K562 (cell line): Measurements from ENCODE around the gene SMCHD1. TPM values are rescaled to one million over a fixed set of nuclear protein-coding genes. Genes with fewer than 3 reads are reported as not detected.

Source experiments
- BACH1 ChIP-seq: fragments of 200-800 bp; sonication (Bioruptor generic); IDR thresholded peaks from 2 replicates; pipeline ENCODE4 v1.6.1; 2016; ENCODE audit warnings: missing genetic modification characterization, missing compliant biosample characterization
- BHLHE40 ChIP-seq: IDR thresholded peaks from 2 replicates; pipeline ENCODE4 v1.6.1; 2011; ENCODE audit warnings: low read length, improper control_type of control experiment
- CBX2 ChIP-seq: fragments of 200-600 bp; sonication (generic); IDR thresholded peaks from one replicate; pipeline ENCODE4 v1.6.1; 2012; ENCODE audit warnings: mild to moderate bottlenecking, low read length, inconsistent platforms; ENCODE audit not compliant: insufficient read depth, poor library complexity, severe bottlenecking
- FOSL1 ChIP-seq: fragments of 200-800 bp; sonication (Bioruptor generic); conservative IDR thresholded peaks from 2 replicates; pipeline ENCODE4 v1.6.1; 2016; ENCODE audit warnings: missing genetic modification characterization, missing compliant biosample characterization
- FOXK1 ChIP-seq: sonication (generic); formaldehyde crosslinking; IDR thresholded peaks from 2 replicates; pipeline ENCODE4 v1.8.0; 2022; ENCODE audit warnings: missing genetic modification reagents, mild to moderate bottlenecking, borderline replicate concordance
- HDAC6 ChIP-seq: IDR thresholded peaks from 2 replicates; pipeline ENCODE4 v1.6.1; 2012; ENCODE audit warnings: low read depth, mild to moderate bottlenecking, control low read depth, inconsistent platforms, low read length, moderate library complexity
- IRF9 ChIP-seq: fragments of 450-650 bp; IDR thresholded peaks from 2 replicates; pipeline ENCODE4 v1.6.1; 2016; ENCODE audit warnings: missing biosample characterization, missing genetic modification characterization
- KDM4B ChIP-seq, 2 experiments: fragments of 450-650 bp in 1 of 2; sonication (generic) in 1 of 2; IDR thresholded peaks; 2 replicates each; pipeline ENCODE4 v1.6.1; 2016 to 2017; ENCODE audit warnings: borderline replicate concordance in 2 of 2, antibody characterized with exemption in 1 of 2, low read depth in 1 of 2, mild to moderate bottlenecking in 1 of 2
- MCM3 ChIP-seq: fragments of 450-650 bp; IDR thresholded peaks from 2 replicates; pipeline ENCODE4 v1.6.1; 2016
- NKRF ChIP-seq: fragments of 450-650 bp; IDR thresholded peaks from 2 replicates; pipeline ENCODE4 v1.6.1; 2016; ENCODE audit warnings: borderline replicate concordance
- POU5F1 ChIP-seq: fragments of 150-350 bp; IDR thresholded peaks from 2 replicates; pipeline ENCODE4 v1.6.1; 2014; ENCODE audit warnings: borderline replicate concordance, low read length, low read depth, mild to moderate bottlenecking; ENCODE audit not compliant: partially characterized antibody
- TAF9B ChIP-seq: fragments of 450-650 bp; IDR thresholded peaks from 2 replicates; pipeline ENCODE4 v1.6.1; 2018; ENCODE audit warnings: mild to moderate bottlenecking; ENCODE audit not compliant: partially characterized antibody
- THRB ChIP-seq: fragments of 450-650 bp; formaldehyde crosslinking; conservative IDR thresholded peaks from 2 replicates; pipeline ENCODE4 v1.4.0; 2022; ENCODE audit warnings: mild to moderate bottlenecking, missing genetic modification characterization
- TOE1 ChIP-seq, 2 experiments: fragments of 450-650 bp in 1 of 2; sonication (generic) in 1 of 2; formaldehyde crosslinking in 1 of 2; IDR thresholded peaks; 2 replicates each; pipeline versions ENCODE4 v1.7.1 to v1.8.0; 2016 to 2022; ENCODE audit warnings: borderline replicate concordance in 2 of 2, mild to moderate bottlenecking in 2 of 2, antibody characterized with exemption in 1 of 2, inconsistent platforms in 1 of 2, low read depth in 1 of 2, missing genetic modification reagents in 1 of 2, moderate library complexity in 1 of 2
- ZKSCAN3 ChIP-seq: fragments of 250-450 bp; sonication (Bioruptor Pico); IDR thresholded peaks from 2 replicates; pipeline ENCODE4 v1.4.0; 2020
- ZNF311 ChIP-seq: fragments of 250-450 bp; sonication (Bioruptor Pico); IDR thresholded peaks from 2 replicates; pipeline ENCODE4 v1.4.0; 2020; ENCODE audit warnings: mild to moderate bottlenecking, moderate library complexity
- ZNF354B ChIP-seq: fragments of 250-450 bp; sonication (Bioruptor Pico); IDR thresholded peaks from 2 replicates; pipeline ENCODE4 v1.4.0; 2020
- ZNF586 ChIP-seq: fragments of 450-650 bp; formaldehyde crosslinking; conservative IDR thresholded peaks from 2 replicates; pipeline ENCODE4 v1.4.0; 2020; ENCODE audit warnings: mild to moderate bottlenecking, moderate library complexity
- ZNF699 ChIP-seq: fragments of 250-450 bp; sonication (Bioruptor Pico); IDR thresholded peaks from 2 replicates; pipeline ENCODE4 v1.8.0; 2021; ENCODE audit warnings: mild to moderate bottlenecking, moderate library complexity; ENCODE audit not compliant: insufficient replicate concordance
- polyA plus RNA-seq, 8 experiments: library from polyadenylated mRNA; depleted of rRNA in 4 of 8; stranded (reverse) in 5 of 8; unstranded in 3 of 8; fragments of >200 nt; fragmentation: Nextera tagmentation in 2 of 8; fragmentation: Illumina TruSeq in 1 of 8; extraction: Ambion mirVana in 2 of 8; extraction: Trizol in 1 of 8; gene quantifications; 2 replicates each; pipeline versions ENCODE4 v1.2.1 to v1.2.3, GENCODE V29; 2011 to 2014; ENCODE audit warnings: inconsistent platforms in 1 of 8, missing spikeins in 1 of 8
- total RNA-seq, 7 experiments: library from RNA; depleted of rRNA in 6 of 7; stranded (reverse); fragments of >200 nt in 6 of 7; fragmentation: Illumina TruSeq in 2 of 7; extraction: Trizol in 2 of 7; gene quantifications; 2 replicates each; pipeline versions ENCODE4 v1.2.1 to v1.2.3, GENCODE V29; 2011 to 2021; ENCODE audit warnings: low replicate concordance in 1 of 7
- TF ChIP-seq, protein P1 (sequence below): fragments of 250-450 bp; sonication (Bioruptor Pico); IDR thresholded peaks from 2 replicates; pipeline ENCODE4 v1.8.0; 2022; ENCODE audit warnings: moderate library complexity, mild to moderate bottlenecking, inconsistent platforms
- TF ChIP-seq, protein P2 (sequence below): sonication (generic); formaldehyde crosslinking; IDR thresholded peaks from 2 replicates; pipeline ENCODE4 v1.8.1; 2022; ENCODE audit warnings: missing genetic modification reagents

Gene SMCHD1
- total and polyA plus RNA-seq, 9 of the 15 experiments (the other 6 are each of a cell fraction or from before 2014, with no cell fraction given): 6.3 to 144 (median 72.7) TPM

DNA sequence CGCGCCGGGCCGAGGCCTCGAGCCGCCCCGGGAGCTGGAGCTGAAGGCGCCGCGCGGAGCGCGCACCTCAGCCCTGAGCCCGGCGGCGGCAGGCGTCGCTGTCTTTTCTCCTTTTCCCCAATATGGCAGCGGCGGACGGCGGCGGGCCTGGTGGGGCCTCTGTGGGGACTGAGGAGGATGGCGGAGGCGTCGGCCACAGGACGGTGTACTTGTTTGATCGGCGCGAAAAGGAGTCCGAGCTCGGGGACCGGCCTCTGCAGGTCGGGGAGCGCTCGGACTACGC lies 369 bp downstream of the SMCHD1 start (continued):
- TF ChIP-seq TAF9B (no peak), FOXK1 (CRISPR knock-in tag) (no peak), ZKSCAN3 (CRISPR knock-in tag) (no peak), TOE1 (IDR thresholded peaks at IDR 0.05; ENCODE audit: borderline replicate concordance) (no peak), TOE1 (CRISPR knock-in tag; IDR thresholded peaks at IDR 0.05; ENCODE audit: borderline replicate concordance, low read depth) (no peak; the same call in 1 of the 2 replicates), CBX2 (no peak), POU5F1 (no peak), ZNF699 (CRISPR knock-in tag) (no peak), IRF9 (no peak), NKRF (peak; percentile 42; the same call in 1 of the 2 replicates), HDAC6 (no peak), MCM3 (no peak), KDM4B (IDR thresholded peaks at IDR 0.05; ENCODE audit: borderline replicate concordance in 2 of 2, low read depth in 1 of 2) (no peak), FOSL1 (tag) (no peak), BHLHE40 (no peak), THRB (CRISPR knock-in tag) (no peak), ZNF311 (CRISPR knock-in tag) (no peak), ZNF586 (CRISPR knock-in tag) (no peak), ZNF354B (CRISPR knock-in tag) (no peak), BACH1 (no peak)
- TF ChIP-seq, protein P1, sequence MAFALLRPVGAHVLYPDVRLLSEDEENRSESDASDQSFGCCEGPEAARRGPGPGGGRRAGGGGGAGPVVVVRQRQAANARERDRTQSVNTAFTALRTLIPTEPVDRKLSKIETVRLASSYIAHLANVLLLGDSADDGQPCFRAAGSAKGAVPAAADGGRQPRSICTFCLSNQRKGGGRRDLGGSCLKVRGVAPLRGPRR (CRISPR knock-in tag): no peak
- TF ChIP-seq, protein P2, sequence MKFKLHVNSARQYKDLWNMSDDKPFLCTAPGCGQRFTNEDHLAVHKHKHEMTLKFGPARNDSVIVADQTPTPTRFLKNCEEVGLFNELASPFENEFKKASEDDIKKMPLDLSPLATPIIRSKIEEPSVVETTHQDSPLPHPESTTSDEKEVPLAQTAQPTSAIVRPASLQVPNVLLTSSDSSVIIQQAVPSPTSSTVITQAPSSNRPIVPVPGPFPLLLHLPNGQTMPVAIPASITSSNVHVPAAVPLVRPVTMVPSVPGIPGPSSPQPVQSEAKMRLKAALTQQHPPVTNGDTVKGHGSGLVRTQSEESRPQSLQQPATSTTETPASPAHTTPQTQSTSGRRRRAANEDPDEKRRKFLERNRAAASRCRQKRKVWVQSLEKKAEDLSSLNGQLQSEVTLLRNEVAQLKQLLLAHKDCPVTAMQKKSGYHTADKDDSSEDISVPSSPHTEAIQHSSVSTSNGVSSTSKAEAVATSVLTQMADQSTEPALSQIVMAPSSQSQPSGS (CRISPR knock-in tag): no peak; the same call in 1 of the 2 replicates
